Transverse colon (tissue), 3 donors: ENCODE results near the gene DUSP15.

Source experiments
- POLR2A ChIP-seq: fragments of 450-650 bp; IDR thresholded peaks from one replicate; pipeline ENCODE4 v1.6.1; 2016; ENCODE audit warnings: antibody characterized with exemption, mild to moderate bottlenecking, moderate library complexity
- TF ChIP-seq, protein P1 (sequence below), 5 experiments: fragments of 200-600 bp in 3 of 5; fragments of 450-650 bp in 2 of 5; sonication (generic) in 3 of 5; IDR thresholded peaks; 1 replicate in 2 of 5; 2 replicates in 3 of 5; pipeline ENCODE4 v1.5.1; 2016 to 2017; ENCODE audit warnings: antibody characterized with exemption in 5 of 5, inconsistent platforms in 3 of 5, mild to moderate bottlenecking in 2 of 5, moderate library complexity in 1 of 5

DNA sequence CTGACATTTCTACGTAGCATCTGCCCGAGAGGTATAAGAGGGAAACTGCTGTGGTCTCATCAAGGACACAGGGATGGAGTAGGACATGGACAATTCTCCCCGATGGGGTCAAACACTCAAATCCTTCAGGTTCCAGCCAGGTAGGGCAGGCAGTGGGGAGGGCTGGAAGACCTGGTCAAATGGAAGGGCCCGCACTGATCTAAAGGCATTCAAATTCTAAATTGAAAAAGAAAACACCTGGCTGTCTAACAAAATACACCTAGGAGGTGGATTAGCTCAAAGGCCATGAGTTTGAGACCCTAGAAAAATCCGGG, 8.2 kb downstream of the DUSP15 start:
- TF ChIP-seq POLR2A = no peak
- TF ChIP-seq, protein P1, sequence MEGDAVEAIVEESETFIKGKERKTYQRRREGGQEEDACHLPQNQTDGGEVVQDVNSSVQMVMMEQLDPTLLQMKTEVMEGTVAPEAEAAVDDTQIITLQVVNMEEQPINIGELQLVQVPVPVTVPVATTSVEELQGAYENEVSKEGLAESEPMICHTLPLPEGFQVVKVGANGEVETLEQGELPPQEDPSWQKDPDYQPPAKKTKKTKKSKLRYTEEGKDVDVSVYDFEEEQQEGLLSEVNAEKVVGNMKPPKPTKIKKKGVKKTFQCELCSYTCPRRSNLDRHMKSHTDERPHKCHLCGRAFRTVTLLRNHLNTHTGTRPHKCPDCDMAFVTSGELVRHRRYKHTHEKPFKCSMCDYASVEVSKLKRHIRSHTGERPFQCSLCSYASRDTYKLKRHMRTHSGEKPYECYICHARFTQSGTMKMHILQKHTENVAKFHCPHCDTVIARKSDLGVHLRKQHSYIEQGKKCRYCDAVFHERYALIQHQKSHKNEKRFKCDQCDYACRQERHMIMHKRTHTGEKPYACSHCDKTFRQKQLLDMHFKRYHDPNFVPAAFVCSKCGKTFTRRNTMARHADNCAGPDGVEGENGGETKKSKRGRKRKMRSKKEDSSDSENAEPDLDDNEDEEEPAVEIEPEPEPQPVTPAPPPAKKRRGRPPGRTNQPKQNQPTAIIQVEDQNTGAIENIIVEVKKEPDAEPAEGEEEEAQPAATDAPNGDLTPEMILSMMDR (IDR thresholded peaks at IDR 0.05) = no peak
